ENCODE data around the gene RRN3.

The RRN3 gene

GRCh38 chr16:15043344-15043743, 50.7 kb downstream of the RRN3 start:
- no peak for DNase-seq (ENCODE audit: low read depth)
- no peak for TF ChIP-seq CTCF (IDR thresholded peaks at IDR 0.05; ENCODE audit: low read length, missing control alignments)
- no peak overlapping the region for H3K4me3 ChIP-seq (replicated peaks; ENCODE audit: low read depth, low read length)

DNA sequence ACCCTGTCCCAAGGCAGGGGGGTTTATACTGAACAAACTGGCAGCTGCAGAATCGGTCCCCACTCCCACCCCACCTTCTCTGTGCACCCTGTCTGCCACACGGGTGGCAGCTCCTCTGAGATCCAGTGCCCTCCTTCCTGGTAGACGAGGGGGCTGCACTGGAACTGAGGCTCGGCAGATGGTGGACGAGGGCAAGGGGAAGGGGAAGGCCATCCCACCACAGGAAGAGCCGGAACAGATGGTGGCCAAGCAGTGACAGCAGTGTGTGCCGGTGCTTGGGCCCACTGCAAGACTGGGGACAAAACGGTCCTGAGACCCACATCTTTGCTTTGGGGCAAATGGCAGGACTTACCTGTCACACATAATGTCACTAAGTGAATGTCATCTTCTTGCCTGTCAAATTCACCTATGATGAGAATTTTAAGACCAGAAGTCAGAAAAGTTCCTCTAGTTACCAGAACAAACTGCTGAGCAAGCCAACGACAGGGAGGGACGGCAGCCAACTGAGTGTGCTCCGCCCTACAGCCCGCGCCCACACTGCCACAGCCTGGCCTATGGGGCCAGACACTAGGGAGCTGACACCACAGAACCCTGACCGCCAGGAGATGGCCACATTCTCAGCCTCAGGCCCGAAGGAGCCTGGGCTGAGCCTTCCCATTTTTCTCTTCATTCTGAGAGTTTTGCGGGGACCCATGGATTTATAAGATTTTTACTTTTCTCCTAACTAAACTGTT, 52.6 kb downstream of the RRN3 start:
- H3K4me3 ChIP-seq (replicated peaks; ENCODE audit: low read depth, low read length): no peak overlapping the region
- TF ChIP-seq CTCF (IDR thresholded peaks at IDR 0.05; ENCODE audit: low read length, missing control alignments): peak; percentile 14
- peak; percentile 64 for DNase-seq (ENCODE audit: low read depth)

DNA sequence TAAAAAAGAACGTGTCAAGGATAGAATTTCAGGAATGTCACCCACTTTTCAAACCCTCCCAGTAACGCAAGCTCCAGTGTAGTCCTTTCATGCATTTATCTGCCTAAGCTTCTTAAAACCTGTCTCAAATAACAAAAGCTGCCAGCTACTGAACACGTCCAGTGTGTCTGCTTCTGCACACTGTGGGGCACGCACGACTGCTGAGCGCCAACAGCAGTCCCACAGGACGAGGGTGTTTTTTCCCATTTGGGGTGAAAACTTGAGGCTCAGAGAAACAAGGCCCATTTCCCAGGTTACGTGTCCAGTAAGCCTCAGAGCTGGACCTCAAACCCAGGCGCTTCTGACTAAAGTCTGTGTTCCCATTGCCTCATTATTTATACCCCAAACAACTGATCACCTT, 55.4 kb downstream of the RRN3 start:
- H3K4me3 ChIP-seq (replicated peaks; ENCODE audit: low read depth, low read length): no peak overlapping the region
- no peak for DNase-seq (ENCODE audit: low read depth)
- TF ChIP-seq CTCF (IDR thresholded peaks at IDR 0.05; ENCODE audit: low read length, missing control alignments): no peak

DNA sequence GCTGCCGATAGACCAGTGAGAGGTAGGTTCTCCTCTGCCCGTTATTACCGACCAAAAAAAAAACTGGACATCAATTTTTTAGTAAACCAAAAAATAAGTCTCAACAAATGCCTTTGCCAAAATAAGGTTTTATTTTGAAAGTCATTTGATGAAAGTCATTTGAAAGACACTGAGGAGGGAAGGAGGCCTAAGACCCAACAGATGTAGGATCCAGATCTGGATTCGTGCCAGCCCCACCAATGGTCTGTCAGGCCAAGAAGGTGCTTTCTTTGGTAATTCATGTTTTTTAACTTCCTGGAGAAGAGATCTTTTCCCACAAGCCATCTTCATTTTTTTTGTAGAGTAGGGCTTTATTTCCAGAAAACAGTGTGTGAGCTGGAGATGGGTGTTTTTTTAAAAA, 56.3 kb downstream of the RRN3 start:
- TF ChIP-seq CTCF (IDR thresholded peaks at IDR 0.05; ENCODE audit: low read length, missing control alignments): no peak
- no peak overlapping the region for H3K4me3 ChIP-seq (replicated peaks; ENCODE audit: low read depth, low read length)
- DNase-seq (ENCODE audit: low read depth): no peak

GRCh38 chr16:15037003-15037402, 57.1 kb downstream of the RRN3 start:
- no peak for TF ChIP-seq CTCF (IDR thresholded peaks at IDR 0.05; ENCODE audit: low read length, missing control alignments)
- H3K4me3 ChIP-seq (replicated peaks; ENCODE audit: low read depth, low read length): no peak overlapping the region
- no peak for DNase-seq (ENCODE audit: low read depth)

- TF ChIP-seq CTCF (IDR thresholded peaks at IDR 0.05; ENCODE audit: low read length, missing control alignments): no peak
- no peak for DNase-seq (ENCODE audit: low read depth)
Measured at GRCh38 chr16:15035163-15035729, 58.8 kb downstream of the RRN3 start.

More at GRCh38 chr16:15035163-15035729, 58.8 kb downstream of the RRN3 start:
- no peak overlapping the region for H3K4me3 ChIP-seq (replicated peaks; ENCODE audit: low read depth, low read length)

Data from fibroblast of pulmonary artery (primary cell).